Adrenal gland (tissue), 12 donors: ENCODE results near the gene BATF. TPM values are rescaled to one million over a fixed set of nuclear protein-coding genes. Genes with fewer than 3 reads are reported as not detected.

Experiments
- DNase-seq, 7 donors: peaks; one replicate each; pipeline ENCODE4 v3.0.0-alpha.2; 2019 to 2020
- H3K27ac ChIP-seq, 5 donors: fragments of 200-600 bp; sonication (generic) in 4 of 5; 1 replicate in 3 of 5; 2 replicates in 2 of 5; pipeline versions ENCODE4 v1.5.1 to v1.8.0; 2016 to 2020; ENCODE audit warnings: mild to moderate bottlenecking in 1 of 5
- H3K27me3 ChIP-seq: fragments of 200-600 bp; 2 replicates; pipeline ENCODE4 v1.8.0; 2021
- H3K36me3 ChIP-seq, 2 donors: fragments of 200-600 bp; replicated peaks in 1 of 2; 1 replicate in 1 of 2; 2 replicates in 1 of 2; pipeline versions ENCODE4 v1.5.1 to v1.8.0; 2018 to 2022
- H3K4me1 ChIP-seq, 2 donors: fragments of 200-600 bp; replicated peaks in 1 of 2; 1 replicate in 1 of 2; 2 replicates in 1 of 2; pipeline versions ENCODE4 v1.5.1 to v1.8.0; 2018 to 2021
- H3K4me3 ChIP-seq, 4 donors: fragments of 200-600 bp; sonication (generic) in 3 of 4; one replicate each; pipeline ENCODE4 v1.5.1; 2016 to 2018
- H3K9me3 ChIP-seq, 3 donors: fragments of 200-600 bp; sonication (generic) in 1 of 3; replicated peaks in 1 of 3; 1 replicate in 2 of 3; 2 replicates in 1 of 3; pipeline versions ENCODE4 v1.5.1 to v1.8.0; 2016 to 2021
- CTCF ChIP-seq, 6 experiments: fragments of 450-650 bp in 4 of 6; fragments of 200-600 bp in 2 of 6; sonication (generic) in 1 of 6; IDR thresholded peaks; 1 replicate in 5 of 6; 2 replicates in 1 of 6; pipeline versions ENCODE4 v1.5.1 to v1.8.0; 2016 to 2021; ENCODE audit warnings: antibody characterized with exemption in 6 of 6, mild to moderate bottlenecking in 2 of 6, moderate library complexity in 1 of 6
- POLR2A ChIP-seq, 2 donors: fragments of 450-650 bp; IDR thresholded peaks; one replicate each; pipeline ENCODE4 v1.6.1; 2017; ENCODE audit warnings: antibody characterized with exemption in 2 of 2, mild to moderate bottlenecking in 2 of 2, moderate library complexity in 1 of 2
- WGBS, 4 donors: extraction: QIAGEN DNeasy Blood & Tissue Kit in 2 of 4; methylation state at CpG; one replicate each; pipeline versions ENCODE4 v1.1.5 to v1.1.7; 2013 to 2017; 5-methylcytosine and 5-hydroxymethylcytosine counted together
- intact Hi-C, 2 donors: fragments of 100-400 bp; cut with DNase I; formaldehyde crosslinking; loops; one replicate each; pipeline versions ENCODE4 v1.14.1 to v1.15.0; 2022 to 2023
- polyA plus RNA-seq, 3 donors: library from polyadenylated mRNA; stranded (reverse); fragments of 200-250 nt in 2 of 3; fragments of 350-450 nt in 1 of 3; fragmentation: Illumina TruSeq in 1 of 3; extraction: RNeasy Lipid Tissue Mini Kit (QIAGEN cat#74804) in 1 of 3; gene quantifications; one replicate each; pipeline ENCODE4 v1.2.3, GENCODE V29; 2013 to 2014
- total RNA-seq, 9 donors: library from RNA; depleted of rRNA in 4 of 9; stranded (reverse); fragments of >200 nt in 4 of 9; fragments of 120-200 nt in 1 of 9; fragmentation: NEBNext Ultra II Directional in 1 of 9; extraction: Animal tissue kit (Norgen Biotek cat#: 25700) in 1 of 9; gene quantifications; one replicate each; pipeline versions ENCODE4 v1.1.0 to v1.2.4, GENCODE V29; 2013 to 2023
- donor health status: healthy with polysubstance abuse.
- donor health status: Bipolar disorder and iron deficiency.
- donor health status: DM: yes; HTN: yes; CAD: no.
- donor health status: DM: no; HTN: no; CAD: no.
- donor health status: DM: no; HTN: no; CAD: no.
- donor health status: DM: yes; HTN: yes; CAD: no.

Gene BATF
- total and polyA plus RNA-seq, 12 donors: 0.64 to 11.4 (median 2.8) TPM

- peaks cover 11 to 42% of the 10 kb centered on the region in 2 donors for H3K4me1 ChIP-seq
- intact Hi-C loops: loop anchor here in 1 of 2 donors (10.0 kb wide), 1 partner anchor 45 kb away; no protein-coding TSS in a partner anchor
- no peaks in the 10 kb centered on the region for H3K36me3 ChIP-seq
- DNase-seq: peak in 2 of 7 donors; percentile 41 to 57
- H3K27ac ChIP-seq: peak overlapping the region in 1 of 5 donors; percentile 47
- TF ChIP-seq POLR2A (IDR thresholded peaks at IDR 0.05) (no peak), CTCF (IDR thresholded peaks at IDR 0.05) (no peak)
- 50 to 63% (median 59%) methylated on average over 6 of the region's 6 CpGs for WGBS, 4 donors
- no peaks in the 10 kb centered on the region for H3K27me3 ChIP-seq
- no peaks in the 10 kb centered on the region for H3K9me3 ChIP-seq
- no peak overlapping the region for H3K4me3 ChIP-seq
Measured at GRCh38 chr14:75589931-75590330, 67.7 kb downstream of the BATF start.

GRCh38 chr14:75591331-75591946 is 69.2 kb downstream of the BATF start:
- Histone ChIP-seq H3K36me3 (no peaks in the 10 kb centered on the region), H3K4me1 (peaks cover 20 to 47% of the 10 kb centered on the region in 2 donors), H3K27me3 (no peaks in the 10 kb centered on the region), H3K9me3 (no peaks in the 10 kb centered on the region), H3K4me3 (no peak overlapping the region), H3K27ac (no peak overlapping the region)
- no peak for TF ChIP-seq CTCF (IDR thresholded peaks at IDR 0.05)
- no peak for TF ChIP-seq POLR2A (IDR thresholded peaks at IDR 0.05)
- no peak for DNase-seq
- intact Hi-C loops: no loop called here
- 93 to 100% (median 100%) methylated on average over 1 of the region's 1 CpG for WGBS, 4 donors

- Histone ChIP-seq H3K27me3 (no peaks in the 10 kb centered on the region), H3K4me1 (peaks cover 22 to 41% of the 10 kb centered on the region in 2 donors), H3K9me3 (no peaks in the 10 kb centered on the region), H3K27ac (no peak overlapping the region), H3K36me3 (no peaks in the 10 kb centered on the region), H3K4me3 (no peak overlapping the region)
- intact Hi-C loops: no loop called here
- TF ChIP-seq POLR2A (IDR thresholded peaks at IDR 0.05): no peak
- TF ChIP-seq CTCF (IDR thresholded peaks at IDR 0.05): no peak
- no peak for DNase-seq
Measured at GRCh38 chr14:75591987-75592575, 69.8 kb downstream of the BATF start.

GRCh38 chr14:75595226-75595625 is 73.0 kb downstream of the BATF start:
- Histone ChIP-seq H3K9me3 (no peaks in the 10 kb centered on the region), H3K36me3 (no peaks in the 10 kb centered on the region), H3K27me3 (no peaks in the 10 kb centered on the region), H3K27ac (no peak overlapping the region), H3K4me1 (peaks cover 11 to 31% of the 10 kb centered on the region in 2 donors), H3K4me3 (no peak overlapping the region)
- WGBS, 4 donors: 86 to 93% (median 87%) methylated on average over 3 of the region's 3 CpGs
- intact Hi-C loops: no loop called here
- TF ChIP-seq POLR2A (IDR thresholded peaks at IDR 0.05) (no peak), CTCF (IDR thresholded peaks at IDR 0.05) (no peak)
- no peak for DNase-seq

Other genes with a start within 250 kb of the BATF start
- gene FOS, start 243.6 kb upstream of the BATF start, total RNA-seq: 100 to 1,000 TPM in 5 of 9 donors, 10 to 100 TPM in 4; 47.9 to 393 (median 140) TPM
- 100 to 1,000 TPM in 2 of 3 donors, 10 to 100 TPM in 1; 63.2 to 129 (median 107) TPM for gene FOS, start 243.6 kb upstream of the BATF start, polyA plus RNA-seq
- gene JDP2, start 94.4 kb upstream of the BATF start, total RNA-seq: 10 to 100 TPM in 8 of 9 donors, 1 to 10 TPM in 1; 6.8 to 59.8 (median 33.0) TPM
- 10 to 100 TPM; 11.6 to 32.6 (median 12.4) TPM for gene JDP2, start 94.4 kb upstream of the BATF start, polyA plus RNA-seq
- gene FLVCR2, start 56.2 kb downstream of the BATF start, total RNA-seq: 100 to 1,000 TPM in 1 of 9 donors, 10 to 100 TPM in 8; 18.0 to 428 (median 26.1) TPM
- gene FLVCR2, start 56.2 kb downstream of the BATF start, polyA plus RNA-seq: 10 to 100 TPM in 2 of 3 donors, 1 to 10 TPM in 1; 8.8 to 29.9 (median 13.0) TPM
- gene ERG28, start 138.4 kb downstream of the BATF start, total RNA-seq: 10 to 100 TPM; 12.1 to 49.5 (median 23.4) TPM
- gene ERG28, start 138.4 kb downstream of the BATF start, polyA plus RNA-seq: 100 to 1,000 TPM in 1 of 3 donors, 10 to 100 TPM in 2; 33.9 to 106 (median 46.1) TPM
- gene TTLL5, start 138.8 kb downstream of the BATF start, total RNA-seq: 10 to 100 TPM; 13.5 to 34.0 (median 24.6) TPM
- 10 to 100 TPM; 12.7 to 30.1 (median 18.6) TPM for gene TTLL5, start 138.8 kb downstream of the BATF start, polyA plus RNA-seq